GM12873 (cell line): ENCODE data around the gene ITGBL1.

ENCODE experiments used
- CTCF ChIP-seq: IDR thresholded peaks from 2 replicates; pipeline ENCODE4 v1.5.1; 2012; ENCODE audit warnings: low read depth, mild to moderate bottlenecking, moderate library complexity, low read length, control low read depth; ENCODE audit not compliant: insufficient read depth; ENCODE audit errors: missing control alignments

Gene ITGBL1

GRCh38 chr13:101490406-101491015 lies 38.0 kb downstream of the ITGBL1 start:
- no peak for TF ChIP-seq CTCF

GRCh38 chr13:101492251-101492910 lies 39.9 kb downstream of the ITGBL1 start:
- TF ChIP-seq CTCF: no peak

- no peak for TF ChIP-seq CTCF
These were observed 41.1 kb downstream of the ITGBL1 start for GRCh38 chr13:101493541-101493940.

GRCh38 chr13:101499406-101499805 lies 46.9 kb downstream of the ITGBL1 start:
- no peak for TF ChIP-seq CTCF

GRCh38 chr13:101502618-101503017 lies 50.1 kb downstream of the ITGBL1 start:
- no peak for TF ChIP-seq CTCF

- TF ChIP-seq CTCF: no peak
These were observed 58.7 kb downstream of the ITGBL1 start for GRCh38 chr13:101511161-101511560.

GRCh38 chr13:101511766-101512165 lies 59.3 kb downstream of the ITGBL1 start:
- no peak for TF ChIP-seq CTCF
